GM12873 (cell line): ENCODE data around the gene RBP7.
A peak's percentile ranks its signal among the peaks of the same experiment; 100 is the strongest.

Experiments
- TF ChIP-seq, protein P1 (sequence below): IDR thresholded peaks from 2 replicates; pipeline ENCODE4 v1.5.1; 2012; ENCODE audit warnings: low read depth, mild to moderate bottlenecking, moderate library complexity, low read length, control low read depth; ENCODE audit not compliant: insufficient read depth; ENCODE audit errors: missing control alignments

Gene RBP7

DNA sequence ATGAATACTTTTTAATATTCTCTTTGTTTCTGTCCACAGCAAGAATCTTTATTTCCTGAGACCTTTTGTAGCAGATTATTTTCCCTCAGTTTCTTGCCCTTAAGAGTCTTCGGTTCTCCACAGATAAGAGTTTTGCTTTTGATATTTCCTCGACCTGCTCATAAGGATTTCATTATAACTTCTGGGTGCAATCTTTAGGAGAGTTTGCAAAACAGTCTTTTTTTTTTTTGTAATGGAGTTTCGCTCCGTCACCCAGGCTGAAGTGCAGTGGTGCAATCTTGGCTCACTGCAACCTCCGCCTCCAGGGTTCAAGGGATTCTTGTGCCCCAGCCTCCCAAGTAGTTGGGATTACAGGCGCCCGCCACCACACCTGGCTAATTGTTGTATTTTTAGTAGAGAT, 25.6 kb downstream of the RBP7 start:
- TF ChIP-seq, protein P1, sequence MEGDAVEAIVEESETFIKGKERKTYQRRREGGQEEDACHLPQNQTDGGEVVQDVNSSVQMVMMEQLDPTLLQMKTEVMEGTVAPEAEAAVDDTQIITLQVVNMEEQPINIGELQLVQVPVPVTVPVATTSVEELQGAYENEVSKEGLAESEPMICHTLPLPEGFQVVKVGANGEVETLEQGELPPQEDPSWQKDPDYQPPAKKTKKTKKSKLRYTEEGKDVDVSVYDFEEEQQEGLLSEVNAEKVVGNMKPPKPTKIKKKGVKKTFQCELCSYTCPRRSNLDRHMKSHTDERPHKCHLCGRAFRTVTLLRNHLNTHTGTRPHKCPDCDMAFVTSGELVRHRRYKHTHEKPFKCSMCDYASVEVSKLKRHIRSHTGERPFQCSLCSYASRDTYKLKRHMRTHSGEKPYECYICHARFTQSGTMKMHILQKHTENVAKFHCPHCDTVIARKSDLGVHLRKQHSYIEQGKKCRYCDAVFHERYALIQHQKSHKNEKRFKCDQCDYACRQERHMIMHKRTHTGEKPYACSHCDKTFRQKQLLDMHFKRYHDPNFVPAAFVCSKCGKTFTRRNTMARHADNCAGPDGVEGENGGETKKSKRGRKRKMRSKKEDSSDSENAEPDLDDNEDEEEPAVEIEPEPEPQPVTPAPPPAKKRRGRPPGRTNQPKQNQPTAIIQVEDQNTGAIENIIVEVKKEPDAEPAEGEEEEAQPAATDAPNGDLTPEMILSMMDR, result no peak

DNA sequence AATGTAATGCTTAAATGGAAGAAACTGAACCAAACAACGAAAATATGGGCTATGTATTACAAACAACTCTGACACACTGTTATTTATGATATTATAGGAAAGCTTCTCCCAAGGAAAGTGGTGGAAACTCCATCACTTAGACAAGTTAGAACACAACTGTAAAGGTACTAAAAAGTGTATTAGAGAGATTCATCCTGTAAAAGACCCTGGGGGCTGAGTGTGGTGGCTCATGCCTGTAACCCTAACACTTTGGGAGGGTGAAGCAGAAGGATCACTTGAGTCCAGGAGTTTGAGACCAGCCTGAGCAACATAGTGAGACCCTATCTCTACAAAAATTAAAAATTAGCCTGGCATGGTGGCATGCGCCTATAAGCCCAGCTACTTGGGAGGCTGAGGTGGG, 28.3 kb downstream of the RBP7 start:
- TF ChIP-seq, protein P1, result no peak

DNA sequence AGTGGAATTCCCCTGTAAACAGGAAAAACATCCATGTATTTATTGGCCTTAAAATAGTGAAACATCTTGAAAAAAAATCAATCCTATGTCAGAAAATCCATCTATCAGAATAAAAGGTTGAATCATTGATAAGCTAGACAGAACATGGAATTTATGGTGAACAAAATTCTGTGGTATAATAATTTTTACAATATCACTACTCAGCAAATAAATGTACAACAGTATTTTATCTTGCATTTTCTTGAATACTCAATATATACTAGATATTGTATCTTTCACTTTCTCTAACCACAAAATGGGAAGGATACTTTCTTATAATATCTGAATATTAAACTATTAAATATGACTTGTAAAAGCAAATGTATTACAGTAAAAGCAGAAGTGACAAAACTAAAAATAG, 30.0 kb downstream of the RBP7 start:
- TF ChIP-seq, protein P1, result no peak

DNA sequence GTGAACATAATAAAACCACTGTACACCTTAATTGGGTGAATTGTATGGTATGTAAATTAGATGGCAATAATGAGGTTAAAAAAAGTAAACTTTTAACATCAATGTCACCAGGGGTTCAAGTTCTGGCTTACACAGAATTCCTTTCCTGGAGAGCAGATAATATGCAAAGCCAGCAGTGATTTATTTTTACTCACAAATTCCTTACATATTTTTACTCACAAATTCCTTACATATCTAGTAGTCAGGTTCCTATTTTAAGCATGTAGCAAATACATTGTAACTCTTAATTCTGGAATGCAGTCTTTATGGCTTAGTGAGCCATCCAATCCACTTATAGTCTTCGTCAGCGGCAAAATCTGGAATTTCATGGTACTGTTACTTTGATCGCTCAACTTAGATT, 34.4 kb downstream of the RBP7 start:
- TF ChIP-seq, protein P1, result no peak

DNA sequence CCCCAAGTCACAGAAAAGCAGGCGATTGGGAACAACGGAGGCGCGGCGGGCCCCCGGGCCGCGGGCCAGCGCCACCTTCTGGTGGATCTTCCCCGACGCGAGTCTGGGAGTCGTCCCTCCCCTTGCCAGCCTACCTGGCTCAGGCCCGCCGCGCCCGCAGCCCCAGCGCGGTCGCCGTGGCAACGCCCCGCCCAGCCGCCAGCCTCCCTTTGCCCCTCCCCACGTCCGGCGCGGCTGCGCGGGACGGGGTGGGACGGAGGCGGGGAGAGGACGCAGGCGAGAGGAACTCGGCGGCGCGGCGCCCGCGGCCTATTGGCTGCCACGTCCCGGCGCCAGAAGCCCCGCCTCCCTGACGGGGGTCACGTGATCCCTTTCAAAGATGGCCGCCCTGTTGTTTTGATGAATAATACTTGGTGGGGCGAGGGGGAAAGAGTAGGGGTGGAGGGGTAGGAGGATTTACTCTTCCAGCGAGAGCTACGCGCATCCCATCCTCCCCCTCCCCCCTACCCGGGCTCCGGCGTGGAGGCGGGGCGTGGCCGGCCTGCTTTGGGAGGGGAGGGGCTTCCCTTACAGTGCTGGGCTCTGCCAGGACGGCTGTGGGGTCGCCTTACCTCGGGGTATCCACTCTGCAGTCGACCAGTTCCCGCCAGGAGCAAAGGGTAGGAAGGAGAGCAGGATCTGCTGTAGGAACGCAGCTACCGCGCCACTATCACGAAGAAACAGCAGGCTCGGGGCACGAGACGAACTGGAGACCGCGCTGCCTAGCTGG, 35.7 kb downstream of the RBP7 start, which contains the start of gene UBE4B:
Gene UBE4B, plus strand, starts transcription at position 369 of the 769 bp plus-strand sequence. CDS start 713 bp downstream, outside the sequence.
- TF ChIP-seq, protein P1, result peak; percentile 90

DNA sequence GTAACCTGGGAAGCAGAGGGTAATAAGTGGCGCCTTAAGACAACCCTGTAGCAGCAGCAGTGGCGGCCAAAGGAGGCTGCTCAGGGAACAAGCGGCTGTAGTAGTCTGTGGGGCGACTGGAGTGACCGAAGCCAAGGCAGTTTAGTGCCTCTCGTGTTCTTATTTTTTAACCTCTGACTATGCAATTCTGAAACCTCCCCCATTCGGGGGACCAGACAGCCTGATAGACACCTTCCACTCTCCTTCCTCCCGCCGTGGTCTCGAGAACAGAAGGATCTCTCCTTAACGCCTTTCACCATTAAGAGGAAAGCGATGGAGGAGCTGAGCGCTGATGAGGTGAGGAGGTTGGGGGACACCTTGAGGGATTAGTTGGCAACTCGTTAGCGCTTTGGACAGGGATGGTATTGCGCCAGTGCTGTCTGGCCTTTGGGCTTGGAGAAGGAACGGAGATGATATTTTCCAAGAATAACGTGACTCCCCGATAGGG, 36.4 kb downstream of the RBP7 start:
- TF ChIP-seq, protein P1, result peak; percentile 18

DNA sequence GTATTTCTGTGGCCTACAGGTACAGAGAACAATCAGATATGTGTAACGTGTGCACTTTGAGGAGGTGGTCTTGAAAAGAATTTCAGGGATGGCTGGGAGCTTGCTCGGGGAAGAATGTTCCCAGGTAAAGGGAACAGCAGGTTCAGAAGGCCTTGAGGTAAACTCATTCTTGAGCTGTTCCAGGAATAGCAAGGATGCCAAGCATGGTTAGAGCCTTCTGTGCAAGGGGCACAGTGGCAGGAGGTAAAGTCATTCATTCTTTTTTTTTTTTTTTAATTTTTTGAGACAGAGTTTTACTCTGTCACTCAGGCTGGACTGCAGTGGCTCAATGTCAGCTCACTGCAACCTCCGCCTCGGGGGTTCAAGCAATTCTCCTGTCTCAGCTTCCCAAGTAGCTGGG, 45.7 kb downstream of the RBP7 start:
- TF ChIP-seq, protein P1, result no peak
